K562 (cell line): Measurements from ENCODE around the gene MINK1. TPM values are rescaled to one million over a fixed set of nuclear protein-coding genes. Genes with fewer than 3 reads are reported as not detected.

Experiments
- ARNT ChIP-seq, 2 experiments: fragments of 450-650 bp; IDR thresholded peaks; 2 replicates each; pipeline ENCODE4 v1.6.1; 2016; ENCODE audit warnings: mild to moderate bottlenecking in 1 of 2
- ASH1L ChIP-seq: fragments of 450-650 bp; IDR thresholded peaks from 2 replicates; pipeline ENCODE4 v1.6.1; 2018; ENCODE audit warnings: borderline replicate concordance, mild to moderate bottlenecking, low read depth; ENCODE audit not compliant: partially characterized antibody
- CBX2 ChIP-seq: fragments of 200-600 bp; sonication (generic); IDR thresholded peaks from one replicate; pipeline ENCODE4 v1.6.1; 2012; ENCODE audit warnings: mild to moderate bottlenecking, low read length, inconsistent platforms; ENCODE audit not compliant: insufficient read depth, poor library complexity, severe bottlenecking
- CBX3 ChIP-seq, 2 experiments: IDR thresholded peaks; 1 replicate in 1 of 2; 2 replicates in 1 of 2; pipeline ENCODE4 v1.6.1; 2012; ENCODE audit warnings: inconsistent platforms in 2 of 2, low read length in 2 of 2, borderline replicate concordance in 1 of 2, control low read depth in 1 of 2
- CCAR2 ChIP-seq: fragments of 200-400 bp; formaldehyde crosslinking; IDR thresholded peaks from 2 replicates; pipeline ENCODE4 v1.6.1; 2017; ENCODE audit warnings: mild to moderate bottlenecking, low read depth, low read length
- CHD1 ChIP-seq: fragments of 200-600 bp; sonication (generic); IDR thresholded peaks from one replicate; pipeline ENCODE4 v1.6.1; 2012; ENCODE audit warnings: mild to moderate bottlenecking, moderate library complexity, low read length, inconsistent platforms
- FOSL1 ChIP-seq: fragments of 200-800 bp; sonication (Bioruptor generic); conservative IDR thresholded peaks from 2 replicates; pipeline ENCODE4 v1.6.1; 2016; ENCODE audit warnings: missing genetic modification characterization, missing compliant biosample characterization
- ILF3 ChIP-seq: fragments of 450-650 bp; IDR thresholded peaks from 2 replicates; pipeline ENCODE4 v1.6.1; 2018; ENCODE audit warnings: antibody characterized with exemption, mild to moderate bottlenecking, moderate library complexity, borderline replicate concordance
- KAT7 ChIP-seq: sonication (generic); formaldehyde crosslinking; IDR thresholded peaks from 2 replicates; pipeline ENCODE4 v1.8.0; 2022; ENCODE audit warnings: missing genetic modification reagents, mild to moderate bottlenecking, borderline replicate concordance
- NEUROD1 ChIP-seq: fragments of 150-350 bp; IDR thresholded peaks from 2 replicates; pipeline ENCODE4 v1.6.1; 2014; ENCODE audit warnings: borderline replicate concordance, low read length, low read depth; ENCODE audit not compliant: partially characterized antibody
- NR1H2 ChIP-seq: sonication (generic); formaldehyde crosslinking; IDR thresholded peaks from 2 replicates; pipeline ENCODE4 v1.4.0; 2020; ENCODE audit warnings: mild to moderate bottlenecking, missing genetic modification reagents
- RBM25 ChIP-seq: fragments of 200-400 bp; formaldehyde crosslinking; IDR thresholded peaks from 2 replicates; pipeline ENCODE4 v1.6.1; 2018; ENCODE audit warnings: low read length, low read depth, moderate library complexity; ENCODE audit not compliant: severe bottlenecking
- RFX7 ChIP-seq: fragments of 250-450 bp; sonication (Bioruptor Pico); IDR thresholded peaks from 2 replicates; pipeline ENCODE4 v1.5.1; 2021; ENCODE audit warnings: mild to moderate bottlenecking
- SIRT6 ChIP-seq: IDR thresholded peaks from one replicate; pipeline ENCODE4 v1.6.1; 2012; ENCODE audit warnings: low read depth, mild to moderate bottlenecking, control low read depth, inconsistent platforms, low read length, moderate library complexity
- SRSF1 ChIP-seq: fragments of 200-400 bp; formaldehyde crosslinking; IDR thresholded peaks from 2 replicates; pipeline ENCODE4 v1.6.1; 2017; ENCODE audit warnings: mild to moderate bottlenecking, low read depth, low read length, moderate library complexity
- polyA plus RNA-seq, 8 experiments: library from polyadenylated mRNA; depleted of rRNA in 4 of 8; stranded (reverse) in 5 of 8; unstranded in 3 of 8; fragments of >200 nt; fragmentation: Nextera tagmentation in 2 of 8; fragmentation: Illumina TruSeq in 1 of 8; extraction: Ambion mirVana in 2 of 8; extraction: Trizol in 1 of 8; gene quantifications; 2 replicates each; pipeline versions ENCODE4 v1.2.1 to v1.2.3, GENCODE V29; 2011 to 2014; ENCODE audit warnings: inconsistent platforms in 1 of 8, missing spikeins in 1 of 8
- total RNA-seq, 7 experiments: library from RNA; depleted of rRNA in 6 of 7; stranded (reverse); fragments of >200 nt in 6 of 7; fragmentation: Illumina TruSeq in 2 of 7; extraction: Trizol in 2 of 7; gene quantifications; 2 replicates each; pipeline versions ENCODE4 v1.2.1 to v1.2.3, GENCODE V29; 2011 to 2021; ENCODE audit warnings: low replicate concordance in 1 of 7
- TF ChIP-seq, protein P1 (sequence below): fragments of 450-650 bp; IDR thresholded peaks from 2 replicates; pipeline ENCODE4 v1.6.1; 2018; ENCODE audit not compliant: partially characterized antibody
- TF ChIP-seq, protein P2 (sequence below): fragments of 200-800 bp; sonication (Bioruptor generic); IDR thresholded peaks from 2 replicates; pipeline ENCODE4 v1.6.1; 2017; ENCODE audit warnings: missing genetic modification characterization, missing compliant biosample characterization
- TF ChIP-seq, protein P3 (sequence below): sonication (generic); formaldehyde crosslinking; IDR thresholded peaks from 2 replicates; pipeline ENCODE4 v1.8.0; 2022; ENCODE audit warnings: mild to moderate bottlenecking, low read depth, missing genetic modification reagents
- TF ChIP-seq, protein P4 (sequence below), 3 experiments: fragments of 200-800 bp in 1 of 3; sonication (Bioruptor generic) in 1 of 3; sonication (generic) in 1 of 3; formaldehyde crosslinking in 1 of 3; IDR thresholded peaks; 2 replicates each; pipeline versions ENCODE4 v1.6.1 to v1.8.0; 2016 to 2022; ENCODE audit warnings: mild to moderate bottlenecking in 2 of 3, missing compliant biosample characterization in 2 of 3, missing genetic modification characterization in 2 of 3, missing genetic modification reagents in 1 of 3

Gene MINK1
- total and polyA plus RNA-seq, 9 of the 15 experiments (the other 6 are each of a cell fraction or from before 2014, with no cell fraction given), result 0.11 to 54.2 (median 14.9) TPM

DNA sequence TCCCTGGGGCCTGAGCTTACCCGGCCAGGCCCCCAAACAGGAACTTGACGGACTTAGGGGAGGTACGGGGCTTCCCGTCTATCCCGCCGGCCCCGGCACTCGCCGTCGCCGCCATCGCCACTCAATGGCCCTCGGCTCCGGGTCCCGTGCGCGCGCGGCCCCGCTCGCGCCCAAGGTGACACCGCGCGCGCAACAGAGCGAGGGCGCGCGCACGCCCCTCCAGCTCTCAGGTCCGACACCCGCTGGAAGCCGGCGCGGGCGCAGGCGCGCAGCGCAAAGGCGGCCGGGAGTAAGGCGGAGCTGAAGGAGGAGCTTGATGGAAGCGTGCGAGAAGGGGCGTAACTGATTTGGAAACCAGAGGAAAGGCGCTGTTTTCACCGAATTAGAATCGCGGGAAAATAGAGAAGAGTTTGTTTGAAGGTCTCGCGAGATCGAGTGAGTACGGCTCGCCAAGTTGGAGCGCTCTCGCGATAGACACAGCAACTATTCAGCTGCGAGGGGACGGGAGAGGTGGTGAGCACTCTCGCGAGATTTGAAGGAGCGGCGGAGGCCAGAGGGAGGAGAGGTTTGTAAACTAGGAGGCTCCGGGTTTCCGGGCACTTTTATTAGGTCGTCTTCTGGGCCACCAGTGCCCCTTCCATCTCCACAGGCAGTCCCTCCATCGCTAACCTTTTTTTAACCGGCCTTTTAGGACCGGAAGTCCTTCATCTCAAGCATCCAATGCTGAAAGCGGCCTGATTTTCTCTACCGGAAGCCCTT, 106.8 kb downstream of the MINK1 start, which contains the start of the genes RNF167 and SLC25A11 (continued):
- TF ChIP-seq, protein P1, sequence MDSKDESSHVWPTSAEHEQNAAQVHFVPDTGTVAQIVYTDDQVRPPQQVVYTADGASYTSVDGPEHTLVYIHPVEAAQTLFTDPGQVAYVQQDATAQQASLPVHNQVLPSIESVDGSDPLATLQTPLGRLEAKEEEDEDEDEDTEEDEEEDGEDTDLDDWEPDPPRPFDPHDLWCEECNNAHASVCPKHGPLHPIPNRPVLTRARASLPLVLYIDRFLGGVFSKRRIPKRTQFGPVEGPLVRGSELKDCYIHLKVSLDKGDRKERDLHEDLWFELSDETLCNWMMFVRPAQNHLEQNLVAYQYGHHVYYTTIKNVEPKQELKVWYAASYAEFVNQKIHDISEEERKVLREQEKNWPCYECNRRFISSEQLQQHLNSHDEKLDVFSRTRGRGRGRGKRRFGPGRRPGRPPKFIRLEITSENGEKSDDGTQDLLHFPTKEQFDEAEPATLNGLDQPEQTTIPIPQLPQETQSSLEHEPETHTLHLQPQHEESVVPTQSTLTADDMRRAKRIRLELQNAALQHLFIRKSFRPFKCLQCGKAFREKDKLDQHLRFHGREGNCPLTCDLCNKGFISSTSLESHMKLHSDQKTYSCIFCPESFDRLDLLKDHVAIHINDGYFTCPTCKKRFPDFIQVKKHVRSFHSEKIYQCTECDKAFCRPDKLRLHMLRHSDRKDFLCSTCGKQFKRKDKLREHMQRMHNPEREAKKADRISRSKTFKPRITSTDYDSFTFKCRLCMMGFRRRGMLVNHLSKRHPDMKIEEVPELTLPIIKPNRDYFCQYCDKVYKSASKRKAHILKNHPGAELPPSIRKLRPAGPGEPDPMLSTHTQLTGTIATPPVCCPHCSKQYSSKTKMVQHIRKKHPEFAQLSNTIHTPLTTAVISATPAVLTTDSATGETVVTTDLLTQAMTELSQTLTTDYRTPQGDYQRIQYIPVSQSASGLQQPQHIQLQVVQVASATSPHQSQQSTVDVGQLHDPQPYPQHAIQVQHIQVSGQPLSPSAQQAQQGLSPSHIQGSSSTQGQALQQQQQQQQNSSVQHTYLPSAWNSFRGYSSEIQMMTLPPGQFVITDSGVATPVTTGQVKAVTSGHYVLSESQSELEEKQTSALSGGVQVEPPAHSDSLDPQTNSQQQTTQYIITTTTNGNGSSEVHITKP, result peak; percentile 15
- peak; percentile 95 for TF ChIP-seq RBM25
- TF ChIP-seq ARNT (IDR thresholded peaks at IDR 0.05), result no peak
- TF ChIP-seq FOSL1 (tag), result peak; percentile 21; the same call in 1 of the 2 replicates
- TF ChIP-seq, protein P2, sequence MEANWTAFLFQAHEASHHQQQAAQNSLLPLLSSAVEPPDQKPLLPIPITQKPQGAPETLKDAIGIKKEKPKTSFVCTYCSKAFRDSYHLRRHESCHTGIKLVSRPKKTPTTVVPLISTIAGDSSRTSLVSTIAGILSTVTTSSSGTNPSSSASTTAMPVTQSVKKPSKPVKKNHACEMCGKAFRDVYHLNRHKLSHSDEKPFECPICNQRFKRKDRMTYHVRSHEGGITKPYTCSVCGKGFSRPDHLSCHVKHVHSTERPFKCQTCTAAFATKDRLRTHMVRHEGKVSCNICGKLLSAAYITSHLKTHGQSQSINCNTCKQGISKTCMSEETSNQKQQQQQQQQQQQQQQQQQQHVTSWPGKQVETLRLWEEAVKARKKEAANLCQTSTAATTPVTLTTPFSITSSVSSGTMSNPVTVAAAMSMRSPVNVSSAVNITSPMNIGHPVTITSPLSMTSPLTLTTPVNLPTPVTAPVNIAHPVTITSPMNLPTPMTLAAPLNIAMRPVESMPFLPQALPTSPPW (CRISPR knock-in tag), result peak; percentile 50; the same call in 1 of the 2 replicates
- no peak for TF ChIP-seq SIRT6
- no peak for TF ChIP-seq ILF3
- 0 out of 2 replicates have a peak, but pooled peaks have one; percentile 53 for TF ChIP-seq KAT7 (CRISPR knock-in tag)
- TF ChIP-seq, protein P3, sequence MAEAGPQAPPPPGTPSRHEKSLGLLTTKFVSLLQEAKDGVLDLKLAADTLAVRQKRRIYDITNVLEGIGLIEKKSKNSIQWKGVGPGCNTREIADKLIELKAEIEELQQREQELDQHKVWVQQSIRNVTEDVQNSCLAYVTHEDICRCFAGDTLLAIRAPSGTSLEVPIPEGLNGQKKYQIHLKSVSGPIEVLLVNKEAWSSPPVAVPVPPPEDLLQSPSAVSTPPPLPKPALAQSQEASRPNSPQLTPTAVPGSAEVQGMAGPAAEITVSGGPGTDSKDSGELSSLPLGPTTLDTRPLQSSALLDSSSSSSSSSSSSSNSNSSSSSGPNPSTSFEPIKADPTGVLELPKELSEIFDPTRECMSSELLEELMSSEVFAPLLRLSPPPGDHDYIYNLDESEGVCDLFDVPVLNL (CRISPR knock-in tag), result no peak
- TF ChIP-seq, protein P4, sequence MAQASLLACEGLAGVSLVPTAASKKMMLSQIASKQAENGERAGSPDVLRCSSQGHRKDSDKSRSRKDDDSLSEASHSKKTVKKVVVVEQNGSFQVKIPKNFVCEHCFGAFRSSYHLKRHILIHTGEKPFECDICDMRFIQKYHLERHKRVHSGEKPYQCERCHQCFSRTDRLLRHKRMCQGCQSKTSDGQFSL (CRISPR knock-in tag; IDR thresholded peaks at IDR 0.05), result 0 out of 2 replicates have a peak, but pooled peaks have one; percentile 33
- TF ChIP-seq, protein P4 (tag; IDR thresholded peaks at IDR 0.05), result no peak
- TF ChIP-seq SRSF1, result no peak
- peak; percentile 82 for TF ChIP-seq ASH1L
- TF ChIP-seq CCAR2, result no peak
- TF ChIP-seq CBX2, result no peak
- peak; percentile 65 for TF ChIP-seq NEUROD1
- no peak for TF ChIP-seq RFX7 (CRISPR knock-in tag)
- no peak for TF ChIP-seq NR1H2 (CRISPR knock-in tag)
- no peak for TF ChIP-seq CBX3 (IDR thresholded peaks at IDR 0.05; ENCODE audit: borderline replicate concordance in 1 of 2, low read length in 2 of 2)
- TF ChIP-seq CHD1, result no peak
